HTR-8/SVneo (cell line): ENCODE results near the gene SLC39A8.
"Not testable (repeated sequence)": the region's sequence is repeated elsewhere in the genome, so short reads cannot be mapped to it uniquely, and the experiment has no call there.

Source experiments
- DNase-seq: peaks from one replicate; pipeline ENCODE4 v3.0.0; 2011; ENCODE audit warnings: low spot score, mixed read lengths; ENCODE audit not compliant: insufficient read length
- FAIRE-seq: peaks from 2 replicates; lab custom pipeline; 2011; peaks lifted over from hg19 to GRCh38; lab: Jason Lieb, UNC

Gene SLC39A8

DNA sequence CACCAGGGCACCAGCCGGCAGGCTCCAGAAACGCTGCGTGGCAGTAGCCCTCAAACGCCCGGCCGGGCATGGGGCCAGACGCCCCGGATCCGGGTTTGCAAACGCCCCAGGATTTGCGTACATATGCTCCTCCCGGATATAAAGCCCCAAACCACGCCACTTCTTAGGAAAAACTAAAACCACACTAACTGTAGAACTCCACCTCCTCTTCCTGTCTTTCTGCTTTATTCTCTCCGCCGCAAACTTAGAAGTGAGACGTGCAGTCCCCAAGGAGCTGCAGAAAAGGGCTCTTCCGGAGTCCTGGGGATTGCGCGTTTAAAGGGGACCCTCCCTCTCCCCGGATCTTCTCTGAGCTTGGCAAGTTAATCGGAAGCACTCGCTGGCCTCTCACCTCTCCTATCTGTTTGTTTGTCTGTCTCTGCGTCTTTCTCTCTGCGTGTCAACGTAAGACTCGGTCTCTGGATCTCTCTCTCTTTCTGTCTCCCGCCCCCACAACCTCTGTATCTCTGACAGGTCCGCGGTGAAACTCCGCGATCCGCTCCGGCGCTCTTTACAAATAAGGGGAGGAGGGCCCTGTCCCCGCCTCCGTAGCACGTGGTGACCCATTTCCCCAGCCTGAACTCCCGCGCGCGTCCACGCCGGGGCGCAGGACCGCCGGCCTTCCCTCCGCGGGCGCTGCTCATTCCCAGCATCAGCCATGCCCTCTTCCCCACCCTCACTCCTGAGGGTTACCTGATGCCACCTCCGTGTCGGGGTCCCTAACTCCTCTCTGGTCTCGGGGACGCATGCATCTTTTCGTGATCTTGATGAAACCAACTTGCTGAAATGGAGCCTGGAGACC lies at the start of gene SLC39A8:
Gene SLC39A8, minus strand, starts transcription at position 529 of the 841 bp plus-strand sequence. CDS start 820 bp downstream, outside the sequence.
- FAIRE-seq (peak; percentile 28), DNase-seq (peak; percentile 66)

DNA sequence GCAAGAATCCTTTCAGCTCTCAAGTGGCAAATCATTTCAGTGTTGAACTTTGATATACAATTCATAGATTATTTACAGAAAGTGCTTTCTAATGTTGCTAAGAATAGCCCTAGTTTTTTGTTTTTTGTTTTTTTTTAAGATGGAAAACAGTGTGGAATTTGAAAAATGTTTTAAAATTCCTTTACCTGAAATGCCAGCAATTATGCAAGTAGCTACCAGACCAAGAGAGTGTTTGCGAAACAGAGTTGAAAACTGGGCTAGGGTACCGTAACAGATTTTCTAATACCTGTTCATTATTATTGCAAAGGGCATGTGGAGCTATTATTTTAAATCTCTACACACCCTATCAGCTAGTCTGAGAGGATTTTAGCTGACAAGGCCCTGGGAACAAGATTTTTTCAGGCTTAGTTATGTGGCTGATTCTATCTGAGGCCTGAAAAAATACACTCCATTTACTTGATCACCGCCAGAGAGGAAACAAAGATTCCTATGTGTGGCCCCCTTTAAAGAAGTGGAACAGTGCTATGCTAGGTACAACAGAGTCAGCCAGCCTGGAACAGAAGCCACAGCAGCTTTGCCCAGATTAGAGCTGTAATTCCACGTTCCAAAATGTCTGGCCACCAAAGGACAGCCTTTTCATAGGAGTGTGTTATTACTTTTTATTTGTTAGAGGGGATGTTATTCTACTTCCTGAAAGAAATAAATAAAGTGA lies 46.9 kb upstream of the SLC39A8 start:
- no peak for FAIRE-seq

DNA sequence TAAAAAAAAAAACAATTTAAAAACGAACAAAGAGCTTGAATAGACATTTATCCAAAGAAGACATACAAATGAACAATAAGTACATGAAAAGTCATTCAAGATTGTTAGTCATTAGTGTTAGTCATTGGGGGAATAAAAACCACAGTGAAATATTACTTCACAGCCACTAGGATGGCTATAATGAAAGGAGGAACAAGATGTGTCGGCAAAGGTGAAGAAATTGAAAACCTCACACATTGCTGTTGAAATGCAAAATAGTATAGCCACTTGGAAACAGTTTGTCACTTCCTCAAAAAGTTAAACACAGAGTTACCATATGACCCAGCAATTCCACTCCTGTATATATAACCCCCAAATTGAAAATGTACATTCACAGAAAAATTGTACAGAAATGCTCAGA lies 45.2 kb upstream of the SLC39A8 start:
- FAIRE-seq (no peak), DNase-seq (no peak)

More for the DNA sequence above, 46.9 kb upstream of the SLC39A8 start:
- DNase-seq, result no peak

DNA sequence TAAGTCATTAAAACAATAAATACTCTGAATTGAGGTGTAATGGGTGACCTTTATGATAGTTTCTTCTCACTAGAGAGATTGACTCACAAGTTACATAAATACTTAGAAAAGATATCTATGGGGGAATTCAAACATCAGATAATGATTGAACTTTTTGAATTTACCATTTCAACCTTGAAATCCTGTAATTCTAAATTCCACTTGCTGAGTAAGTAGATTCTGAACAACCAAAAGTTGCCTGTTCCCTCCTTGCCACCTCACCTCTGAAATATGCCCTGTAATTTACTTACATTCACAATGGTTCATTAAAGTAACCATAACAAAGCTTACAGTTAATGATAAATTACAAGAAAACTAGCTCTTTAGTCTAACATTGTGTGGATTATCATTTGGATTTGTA lies 43.3 kb upstream of the SLC39A8 start:
- FAIRE-seq (no peak), DNase-seq (no peak)

DNA sequence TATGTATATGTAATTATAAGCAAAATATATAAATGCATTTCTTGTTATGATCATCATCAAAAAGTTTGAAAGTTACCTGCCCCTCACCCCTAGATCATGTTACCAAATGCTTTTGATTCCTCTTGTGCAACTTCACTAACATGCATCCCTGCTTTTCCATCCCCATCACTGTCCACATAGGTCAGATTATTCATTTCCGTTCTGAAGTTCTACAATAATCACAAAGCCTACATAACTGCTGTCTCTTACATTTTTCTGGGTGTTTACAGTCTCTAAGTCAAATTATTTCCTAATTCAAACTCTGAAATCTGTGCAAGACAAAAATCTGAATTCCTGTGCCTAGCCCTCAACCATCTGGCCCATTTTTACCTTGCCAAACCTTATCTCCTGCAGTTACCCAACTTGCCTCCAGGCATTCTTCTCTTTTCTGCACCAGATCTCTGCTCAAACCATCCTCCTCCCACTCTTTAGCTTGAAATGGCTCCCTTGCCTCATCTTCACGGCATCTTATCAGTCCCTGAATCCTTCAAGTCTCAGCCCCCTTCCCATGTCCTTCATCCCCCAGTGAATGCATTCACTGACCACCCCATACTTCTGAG lies 42.4 kb upstream of the SLC39A8 start:
- FAIRE-seq (no peak), DNase-seq (no peak)

DNA sequence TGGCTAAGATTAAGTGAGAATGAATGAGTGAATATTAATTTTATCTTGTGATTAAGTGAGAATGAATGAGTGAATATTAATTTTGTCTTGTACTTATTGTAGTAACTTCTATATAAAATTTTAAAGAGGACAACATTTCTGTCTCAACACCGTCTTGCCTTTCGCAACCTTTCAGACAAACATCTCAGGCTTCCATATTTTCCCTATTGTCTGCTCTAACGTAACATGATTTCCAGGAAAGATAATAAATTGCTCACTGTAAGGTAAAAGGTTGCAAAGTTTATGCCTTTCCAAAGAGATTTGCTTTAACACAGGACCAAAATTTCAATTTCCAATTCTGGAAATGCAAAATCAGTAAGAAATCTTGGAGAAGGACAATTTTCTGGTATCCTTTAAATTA lies 41.7 kb upstream of the SLC39A8 start:
- no peak for DNase-seq
- no peak for FAIRE-seq

DNA sequence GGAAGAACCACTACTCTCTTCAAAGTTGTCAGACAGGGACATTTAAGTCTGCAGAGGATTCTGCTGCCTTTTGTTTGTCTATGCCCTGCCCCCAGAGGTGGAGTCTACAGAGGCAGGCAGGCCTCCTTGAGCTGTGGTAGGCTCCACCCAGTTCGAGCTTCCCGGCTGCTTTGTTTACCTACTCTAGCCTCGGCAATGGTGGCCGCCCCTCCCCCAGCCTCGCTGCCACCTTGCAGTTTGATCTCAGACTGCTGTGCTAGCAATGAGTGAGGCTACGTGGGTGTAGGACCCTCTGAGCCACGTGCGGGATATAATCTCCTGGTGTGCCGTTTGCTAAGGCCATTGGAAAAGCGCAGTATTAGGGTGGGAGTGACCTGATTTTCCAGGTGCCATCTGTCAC lies 35.0 kb upstream of the SLC39A8 start:
- FAIRE-seq, DNase-seq: not testable (repeated sequence)

DNA sequence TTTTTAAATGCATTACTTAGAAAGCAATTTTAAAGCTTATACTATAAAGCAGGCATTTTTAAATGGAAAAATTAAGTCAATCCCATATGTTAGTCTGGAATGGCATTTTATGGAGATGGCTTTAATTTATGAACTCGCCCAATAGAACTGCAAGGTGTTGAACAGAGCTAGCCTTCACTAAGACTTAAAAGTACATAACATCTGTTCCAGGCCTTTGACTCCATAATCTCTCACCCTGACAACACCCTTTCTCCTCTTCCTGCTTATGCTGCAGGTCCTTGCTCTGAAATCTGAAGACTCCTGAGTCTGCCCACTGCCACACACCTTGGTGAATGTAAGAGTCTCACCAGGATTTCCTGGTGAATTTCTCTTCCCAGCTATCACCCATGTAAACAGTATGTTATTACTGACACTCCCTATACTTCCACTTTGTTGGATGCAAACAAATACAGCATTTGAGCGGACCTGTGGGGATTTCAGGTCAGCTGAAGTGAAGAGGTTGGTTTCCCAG lies 17.7 kb upstream of the SLC39A8 start:
- no peak for FAIRE-seq
- no peak for DNase-seq

DNA sequence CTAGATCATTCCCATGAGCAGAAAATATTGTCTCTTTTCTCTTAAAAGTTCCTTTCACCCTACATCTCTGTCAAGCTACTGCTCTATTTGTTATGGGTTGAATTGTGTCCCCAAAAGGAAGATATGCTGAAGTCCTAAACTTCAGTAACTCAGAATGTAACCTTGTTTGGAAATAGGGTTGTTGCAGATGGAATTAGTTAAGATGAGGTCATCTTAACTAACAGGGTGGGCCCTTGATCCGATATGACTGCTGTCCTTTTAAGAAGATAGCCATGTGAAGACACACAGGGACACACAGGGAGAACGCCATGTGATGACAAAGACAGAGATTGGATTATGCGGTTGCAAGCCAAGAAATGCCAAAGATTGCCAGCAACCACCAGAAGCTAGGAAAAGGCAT lies 12.8 kb upstream of the SLC39A8 start:
- no peak for FAIRE-seq

DNA sequence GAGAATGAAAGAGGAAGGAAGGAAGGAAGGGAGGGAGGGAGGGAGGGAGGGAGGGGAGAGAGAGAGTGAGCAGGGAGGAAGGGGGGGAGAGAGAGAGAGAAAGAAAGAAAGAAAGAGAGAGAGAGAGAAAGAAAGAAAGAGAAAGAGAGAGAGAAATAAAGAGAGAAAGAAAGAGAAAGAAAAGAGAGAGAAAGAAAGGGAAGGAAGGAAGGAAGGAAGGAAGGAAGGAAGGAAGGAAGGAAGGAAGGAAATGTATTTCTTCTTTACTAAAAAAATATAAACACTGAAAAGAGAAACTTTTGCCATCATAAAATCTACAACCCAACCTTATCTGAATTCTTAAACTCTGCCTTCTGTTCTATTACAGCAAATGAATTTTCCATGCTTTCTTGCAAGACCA lies 12.4 kb upstream of the SLC39A8 start:
- FAIRE-seq, DNase-seq: not testable (repeated sequence)

More for the DNA sequence above, 12.8 kb upstream of the SLC39A8 start:
- DNase-seq, result no peak

DNA sequence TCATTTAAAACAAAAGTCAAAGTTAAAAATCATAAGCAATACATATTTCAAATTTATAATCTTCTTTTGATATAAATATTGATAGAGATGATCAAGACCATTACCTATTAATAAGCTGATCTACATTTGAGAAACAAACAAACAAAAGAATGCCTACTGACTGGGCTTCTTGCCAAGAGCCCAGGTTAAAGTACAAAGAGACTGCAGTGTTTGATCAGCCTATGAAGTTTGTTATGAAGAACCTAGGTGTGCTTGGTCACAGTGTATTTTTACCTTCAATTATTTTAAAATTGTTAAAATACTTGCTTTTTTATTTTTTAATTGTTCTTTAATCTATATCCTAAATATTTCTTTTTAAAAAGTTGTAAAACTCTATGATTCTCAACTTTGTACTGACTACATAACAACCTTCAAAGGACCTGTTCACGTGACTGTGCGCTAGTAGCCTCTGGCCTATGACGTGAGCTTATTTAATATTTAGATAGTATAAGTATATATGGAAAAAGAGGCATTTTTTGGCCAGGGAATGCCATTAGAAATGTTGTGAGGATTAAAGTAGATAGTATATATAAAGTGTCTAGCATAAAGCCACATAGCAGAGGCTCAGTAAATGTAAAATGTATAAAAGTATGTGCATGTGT lies 11.4 kb upstream of the SLC39A8 start:
- DNase-seq, result no peak
- FAIRE-seq, result no peak

DNA sequence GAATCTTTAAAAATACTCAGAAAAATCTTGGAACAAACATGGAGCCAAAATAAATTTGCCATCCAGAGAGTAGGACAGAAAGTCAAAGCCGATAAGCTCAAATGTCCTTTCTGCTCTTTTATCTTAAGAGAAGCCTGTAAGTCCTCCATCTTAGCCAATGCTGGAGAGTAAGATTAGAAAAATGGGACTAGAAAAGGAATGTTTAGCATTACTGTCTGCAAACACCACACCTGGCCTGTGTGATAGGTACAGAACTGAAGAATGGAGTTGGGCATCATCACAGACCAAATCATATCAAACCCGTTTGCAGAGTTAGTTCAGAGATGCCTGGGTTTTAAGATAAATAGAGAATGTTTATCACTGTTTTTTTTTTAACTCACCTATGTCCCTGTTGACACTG lies 10.5 kb upstream of the SLC39A8 start:
- FAIRE-seq, result no peak
- DNase-seq, result no peak

DNA sequence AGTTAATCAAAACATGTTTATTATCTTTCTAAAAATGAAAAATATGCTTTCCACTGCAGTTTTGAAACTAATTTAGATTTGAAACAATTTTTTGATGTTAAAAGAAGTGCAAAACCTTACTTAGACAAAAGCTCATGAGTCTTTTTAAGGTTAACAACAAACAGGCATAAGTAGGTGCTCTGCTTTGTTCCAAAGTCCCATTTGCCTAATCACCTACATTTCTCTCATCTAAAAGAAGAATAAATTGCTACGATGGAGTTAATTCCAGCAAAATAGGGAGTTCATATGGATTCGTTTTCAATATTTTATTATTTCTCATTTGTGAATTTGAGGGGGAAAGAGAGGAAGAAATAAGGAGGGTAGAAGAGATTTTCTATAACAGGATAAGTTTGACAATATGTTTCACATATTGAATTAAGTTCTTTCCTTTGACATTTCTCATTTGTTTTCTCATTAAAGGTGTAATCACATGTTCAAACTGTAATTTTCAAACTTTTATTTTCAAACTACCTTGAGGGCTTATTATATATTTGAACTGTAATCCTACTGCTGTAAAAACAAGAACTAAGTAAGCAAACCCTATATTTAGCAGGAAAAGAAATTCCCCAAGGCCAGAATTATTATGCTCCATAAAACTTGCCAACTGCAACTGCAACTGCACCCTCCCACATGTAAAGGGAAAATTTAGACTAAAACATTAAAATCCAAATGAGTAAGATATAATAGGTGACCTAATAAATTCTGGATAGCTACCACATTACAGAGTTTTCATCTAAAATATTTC lies 9.6 kb upstream of the SLC39A8 start:
- no peak for DNase-seq
- FAIRE-seq, result no peak

DNA sequence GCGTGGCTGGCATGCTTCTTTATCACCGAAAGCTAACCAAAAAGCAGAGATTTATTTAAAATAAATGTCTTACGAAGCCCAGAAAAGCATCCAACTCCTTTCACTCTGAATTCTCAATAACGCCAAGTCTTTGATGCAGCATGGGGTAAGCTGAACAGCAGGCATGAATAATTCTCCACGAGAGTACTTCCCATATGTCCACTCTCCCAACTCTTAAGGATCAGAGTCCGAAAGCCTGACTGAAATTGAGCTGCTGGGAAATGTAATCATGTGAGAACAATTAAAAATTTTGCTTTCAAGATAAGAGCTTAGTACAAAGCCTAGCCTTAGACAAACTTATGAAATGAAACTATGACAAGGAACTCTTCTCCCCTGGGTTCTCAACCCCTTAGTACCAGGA lies 7.5 kb upstream of the SLC39A8 start:
- FAIRE-seq, result no peak

DNA sequence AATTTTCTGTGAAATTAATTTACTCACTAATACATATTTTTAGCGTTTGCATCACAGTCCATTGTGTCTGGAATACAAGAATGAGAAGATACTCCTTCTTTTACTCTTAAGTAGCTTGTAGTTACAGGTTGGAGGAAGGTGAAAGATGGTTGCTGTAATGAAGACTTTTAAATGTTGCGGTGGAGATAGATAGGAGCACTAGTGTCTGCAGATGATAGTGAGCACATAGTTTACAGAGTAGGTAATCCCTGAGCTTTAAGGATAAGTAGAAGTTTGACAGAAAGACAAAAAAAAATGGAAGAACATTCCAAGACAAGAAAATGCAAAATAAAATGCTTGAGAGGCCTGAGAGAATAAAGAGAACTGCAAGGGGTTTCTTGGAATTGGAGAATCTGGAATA lies 5.4 kb upstream of the SLC39A8 start:
- DNase-seq (no peak), FAIRE-seq (no peak)

More for the DNA sequence above, 7.5 kb upstream of the SLC39A8 start:
- DNase-seq, result no peak

DNA sequence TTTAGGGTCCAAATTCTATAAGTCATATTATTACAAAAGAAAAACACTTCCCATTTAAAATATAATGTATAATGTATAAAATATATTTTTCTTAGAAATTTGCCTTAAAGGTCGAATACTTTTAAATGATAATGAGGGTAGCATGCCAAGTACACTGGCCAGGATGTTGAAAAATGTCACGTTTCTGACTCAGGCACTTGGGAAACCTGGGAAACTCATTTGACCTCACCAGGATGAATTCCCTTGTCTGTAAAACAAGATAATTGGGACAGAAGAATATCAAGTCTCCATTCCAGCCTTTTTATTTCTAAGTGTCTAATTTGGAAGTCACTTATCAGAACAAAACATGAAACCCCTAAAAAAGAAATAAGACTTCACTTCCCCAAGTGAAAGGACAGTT lies 3.4 kb upstream of the SLC39A8 start:
- DNase-seq (no peak), FAIRE-seq (no peak)

DNA sequence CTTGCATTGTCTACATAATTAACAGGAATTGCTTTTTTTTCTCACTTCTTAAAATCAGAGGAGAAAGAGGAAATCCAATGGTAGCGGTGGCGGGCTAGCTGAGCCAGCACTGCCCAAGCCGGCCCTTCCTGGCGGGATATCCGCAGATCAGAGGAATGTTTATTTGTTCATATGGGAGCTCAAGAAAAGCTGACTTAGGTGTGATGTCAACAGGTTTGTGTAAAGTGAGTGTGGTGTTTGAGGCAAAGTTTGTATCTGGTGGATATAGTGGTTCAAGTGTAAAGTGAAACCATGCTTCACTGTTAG lies 466 bp upstream of the SLC39A8 start:
- FAIRE-seq, result no peak
- DNase-seq, result no peak

DNA sequence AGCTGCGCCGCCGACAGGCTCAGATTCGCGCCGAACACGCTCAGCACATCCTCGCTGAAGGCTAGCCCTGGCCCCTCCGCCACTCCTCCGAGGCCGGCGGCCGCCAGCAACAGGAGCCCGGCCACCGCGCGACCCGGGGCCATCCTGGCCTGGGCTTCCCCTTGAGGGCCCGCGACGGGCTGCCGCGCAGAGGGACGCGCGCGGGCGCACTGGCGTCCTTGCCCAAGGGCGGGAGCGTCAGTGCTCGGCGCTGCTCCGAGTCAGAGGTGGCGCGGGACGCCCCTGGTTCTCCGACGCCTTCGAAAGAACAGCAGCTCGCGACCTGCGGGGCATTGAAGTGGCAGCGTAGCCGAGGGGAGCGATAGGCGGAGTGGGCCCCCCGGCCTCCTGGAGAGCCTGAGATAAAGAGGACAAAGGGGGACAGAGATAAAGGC lies 745 bp downstream of the SLC39A8 start:
- no peak for FAIRE-seq

DNA sequence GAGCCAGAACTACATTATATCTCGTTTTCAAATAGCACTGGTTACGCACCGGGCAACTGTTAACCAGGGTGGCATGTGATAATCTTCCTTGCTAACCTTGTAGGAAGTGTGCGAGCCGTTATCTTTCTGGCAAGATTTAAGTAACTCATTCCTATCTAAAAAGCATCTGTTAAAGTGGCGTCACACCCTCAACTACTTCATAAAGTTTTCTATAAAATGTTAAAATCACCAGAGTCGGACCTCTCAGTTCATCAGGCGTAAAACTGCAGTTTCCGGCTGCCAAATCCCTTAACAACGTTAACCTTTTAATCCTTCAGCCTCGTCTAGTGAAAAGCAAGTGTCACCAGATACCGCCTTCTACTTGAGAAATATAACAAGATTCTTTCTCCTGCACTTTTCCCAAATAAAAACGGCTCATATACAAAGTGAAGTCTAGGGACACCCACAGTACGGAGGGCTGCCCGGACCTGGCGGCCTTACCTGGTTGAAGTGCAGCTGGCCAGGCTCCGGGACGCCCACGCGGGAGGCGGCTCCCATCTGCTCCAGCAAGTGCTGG lies 1.2 kb downstream of the SLC39A8 start:
- FAIRE-seq (no peak), DNase-seq (no peak)

More for the DNA sequence above, 745 bp downstream of the SLC39A8 start:
- DNase-seq, result peak; percentile 25
